HEK293 (cell line): ENCODE measurements around the gene PDLIM7.
A peak's percentile ranks its signal among the peaks of the same experiment; 100 is the strongest.

Experiments
- GFI1B ChIP-seq: fragments of 450-650 bp; formaldehyde crosslinking; IDR thresholded peaks from 2 replicates; pipeline ENCODE4 v1.5.1; 2016; ENCODE audit warnings: missing biosample characterization, missing genetic modification characterization
- KLF9 ChIP-seq: fragments of 450-650 bp; formaldehyde crosslinking; IDR thresholded peaks from 2 replicates; pipeline ENCODE4 v1.5.1; 2016; ENCODE audit warnings: missing biosample characterization, missing genetic modification characterization, low read depth
- PRDM1 ChIP-seq: fragments of 450-650 bp; formaldehyde crosslinking; IDR thresholded peaks from 2 replicates; pipeline ENCODE4; 2016; ENCODE audit warnings: missing biosample characterization, missing genetic modification characterization
- SCRT1 ChIP-seq: fragments of 450-650 bp; formaldehyde crosslinking; IDR thresholded peaks from 2 replicates; pipeline ENCODE4 v1.5.1; 2016; ENCODE audit warnings: missing biosample characterization, missing genetic modification characterization, borderline replicate concordance
- SP2 ChIP-seq: fragments of 450-650 bp; formaldehyde crosslinking; IDR thresholded peaks from 2 replicates; pipeline ENCODE4 v1.5.1; 2016; ENCODE audit warnings: missing biosample characterization, missing genetic modification characterization
- YY2 ChIP-seq: fragments of 450-650 bp; formaldehyde crosslinking; IDR thresholded peaks from 2 replicates; pipeline ENCODE4 v1.5.1; 2016; ENCODE audit warnings: missing biosample characterization, missing genetic modification characterization
- ZBTB8A ChIP-seq: fragments of 450-650 bp; formaldehyde crosslinking; IDR thresholded peaks from 2 replicates; pipeline ENCODE4 v1.5.1; 2016; ENCODE audit warnings: missing biosample characterization, missing genetic modification characterization
- ZEB2 ChIP-seq: fragments of 450-650 bp; formaldehyde crosslinking; IDR thresholded peaks from 2 replicates; pipeline ENCODE4 v1.5.1; 2016; ENCODE audit warnings: missing biosample characterization, missing genetic modification characterization
- ZFHX2 ChIP-seq: fragments of 450-650 bp; formaldehyde crosslinking; conservative IDR thresholded peaks from 2 replicates; pipeline ENCODE4 v1.5.1; 2016; ENCODE audit warnings: missing biosample characterization, missing genetic modification characterization
- ZFP41 ChIP-seq: fragments of 450-650 bp; formaldehyde crosslinking; IDR thresholded peaks from 2 replicates; pipeline ENCODE4 v1.5.1; 2016; ENCODE audit warnings: missing biosample characterization, missing genetic modification characterization, borderline replicate concordance
- ZNF121 ChIP-seq: fragments of 450-650 bp; formaldehyde crosslinking; IDR thresholded peaks from 2 replicates; pipeline ENCODE4 v1.5.1; 2016; ENCODE audit warnings: missing biosample characterization, missing genetic modification characterization
- ZNF202 ChIP-seq: fragments of 450-650 bp; formaldehyde crosslinking; IDR thresholded peaks from 2 replicates; pipeline ENCODE4 v1.5.1; 2016; ENCODE audit warnings: missing biosample characterization, missing genetic modification characterization, borderline replicate concordance
- ZNF366 ChIP-seq: fragments of 450-650 bp; formaldehyde crosslinking; conservative IDR thresholded peaks from 2 replicates; pipeline ENCODE4 v1.5.1; 2016; ENCODE audit warnings: missing biosample characterization, missing genetic modification characterization
- ZNF423 ChIP-seq: fragments of 450-650 bp; formaldehyde crosslinking; IDR thresholded peaks from 2 replicates; pipeline ENCODE4 v1.5.1; 2016; ENCODE audit warnings: missing biosample characterization, missing genetic modification characterization
- ZNF521 ChIP-seq: fragments of 450-650 bp; formaldehyde crosslinking; IDR thresholded peaks from 2 replicates; pipeline ENCODE4 v1.5.1; 2017; ENCODE audit warnings: missing biosample characterization, mild to moderate bottlenecking, missing genetic modification characterization
- ZNF549 ChIP-seq: fragments of 450-650 bp; IDR thresholded peaks from 2 replicates; pipeline ENCODE4 v1.5.1; 2018; ENCODE audit warnings: missing biosample characterization, missing genetic modification characterization, mild to moderate bottlenecking, inconsistent platforms, moderate library complexity
- ZNF596 ChIP-seq: fragments of 450-650 bp; IDR thresholded peaks from 2 replicates; pipeline ENCODE4 v1.5.0; 2018; ENCODE audit warnings: missing biosample characterization, mild to moderate bottlenecking, missing genetic modification characterization, moderate library complexity
- ZNF626 ChIP-seq: fragments of 450-650 bp; sonication (Bioruptor Pico); formaldehyde crosslinking; IDR thresholded peaks from 2 replicates; pipeline ENCODE4 v1.5.1; 2018; ENCODE audit warnings: missing biosample characterization, missing genetic modification characterization, inconsistent platforms
- ZNF654 ChIP-seq: fragments of 450-650 bp; formaldehyde crosslinking; IDR thresholded peaks from 2 replicates; pipeline ENCODE4 v1.5.1; 2016; ENCODE audit warnings: low read depth, missing biosample characterization, missing genetic modification characterization
- ZNF701 ChIP-seq: fragments of 450-650 bp; formaldehyde crosslinking; IDR thresholded peaks from 2 replicates; pipeline ENCODE4 v1.5.1; 2016; ENCODE audit warnings: missing biosample characterization, missing genetic modification characterization
- ZNF747 ChIP-seq: fragments of 450-650 bp; formaldehyde crosslinking; IDR thresholded peaks from 2 replicates; pipeline ENCODE4 v1.5.1; 2016; ENCODE audit warnings: missing biosample characterization, missing genetic modification characterization
- ZNF776 ChIP-seq: fragments of 450-650 bp; formaldehyde crosslinking; IDR thresholded peaks from 2 replicates; pipeline ENCODE4 v1.5.0; 2017; ENCODE audit warnings: missing biosample characterization, missing genetic modification characterization, borderline replicate concordance
- ZSCAN16 ChIP-seq: fragments of 450-650 bp; formaldehyde crosslinking; IDR thresholded peaks from 2 replicates; pipeline ENCODE4 v1.5.1; 2016; ENCODE audit warnings: missing biosample characterization, missing genetic modification characterization
- TF ChIP-seq, protein P1 (sequence below): fragments of 450-650 bp; formaldehyde crosslinking; IDR thresholded peaks from 2 replicates; pipeline ENCODE4 v1.5.1; 2016; ENCODE audit warnings: missing biosample characterization, missing genetic modification characterization
- TF ChIP-seq, protein P2 (sequence below): fragments of 450-650 bp; formaldehyde crosslinking; IDR thresholded peaks from 2 replicates; pipeline ENCODE4 v1.5.1; 2016; ENCODE audit warnings: missing biosample characterization, missing genetic modification characterization
- TF ChIP-seq, protein P3 (sequence below): fragments of 450-650 bp; formaldehyde crosslinking; IDR thresholded peaks from 2 replicates; pipeline ENCODE4 v1.5.1; 2016; ENCODE audit warnings: missing biosample characterization, missing genetic modification characterization
- TF ChIP-seq, protein P4 (sequence below): fragments of 450-650 bp; formaldehyde crosslinking; IDR thresholded peaks from 2 replicates; pipeline ENCODE4 v1.5.1; 2016; ENCODE audit warnings: missing biosample characterization, missing genetic modification characterization
- TF ChIP-seq, protein P5 (sequence below): fragments of 450-650 bp; formaldehyde crosslinking; IDR thresholded peaks from 2 replicates; pipeline ENCODE4 v1.5.1; 2016; ENCODE audit warnings: missing biosample characterization, missing genetic modification characterization

The PDLIM7 gene

DNA sequence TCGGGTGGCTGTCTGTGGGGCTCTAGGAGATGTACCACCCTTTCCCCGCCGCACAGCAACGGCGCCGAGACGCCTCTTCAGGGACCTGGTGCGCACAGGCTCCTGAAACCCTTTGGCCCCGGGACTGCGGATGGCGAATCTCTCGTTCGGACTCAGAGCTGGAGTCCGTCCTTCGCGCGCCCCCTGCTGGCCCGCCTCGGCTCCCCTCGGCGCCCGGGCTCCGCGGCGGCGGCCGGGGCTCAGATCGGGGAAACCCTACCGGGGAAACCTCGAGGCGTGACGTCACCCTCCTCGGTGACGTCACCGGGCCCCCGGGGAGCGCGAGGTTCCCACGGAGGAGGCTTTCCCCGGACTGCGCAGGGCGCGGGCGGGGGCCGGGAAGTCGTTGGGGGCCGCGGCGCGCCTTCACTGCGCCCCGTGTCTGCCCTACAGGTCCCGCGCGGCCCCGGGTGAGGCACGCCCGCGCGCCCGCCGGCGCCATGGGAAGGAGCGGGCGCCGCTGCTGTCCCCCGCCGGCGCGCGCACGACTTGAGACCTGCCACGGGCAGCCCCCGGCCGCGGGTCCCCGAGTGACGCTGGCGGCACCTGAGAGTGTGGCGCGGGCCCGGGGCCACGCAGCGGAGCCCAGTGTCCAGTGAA, 42.9 kb downstream of the PDLIM7 start (continued):
- TF ChIP-seq, protein P1, sequence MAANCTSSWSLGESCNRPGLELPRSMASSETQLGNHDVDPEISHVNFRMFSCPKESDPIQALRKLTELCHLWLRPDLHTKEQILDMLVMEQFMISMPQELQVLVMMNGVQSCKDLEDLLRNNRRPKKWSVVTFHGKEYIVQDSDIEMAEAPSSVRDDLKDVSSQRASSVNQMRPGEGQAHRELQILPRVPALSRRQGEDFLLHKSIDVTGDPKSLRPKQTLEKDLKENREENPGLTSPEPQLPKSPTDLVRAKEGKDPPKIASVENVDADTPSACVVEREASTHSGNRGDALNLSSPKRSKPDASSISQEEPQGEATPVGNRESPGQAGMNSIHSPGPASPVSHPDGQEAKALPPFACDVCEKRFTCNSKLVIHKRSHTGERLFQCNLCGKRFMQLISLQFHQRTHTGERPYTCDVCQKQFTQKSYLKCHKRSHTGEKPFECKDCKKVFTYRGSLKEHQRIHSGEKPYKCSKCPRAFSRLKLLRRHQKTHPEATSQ, result peak; percentile 40; the same call in 1 of the 2 replicates
- TF ChIP-seq ZNF521, result no peak
- TF ChIP-seq KLF9 (tag by site-specific recombination), result no peak; the same call in none of the 2 replicates
- TF ChIP-seq, protein P2, sequence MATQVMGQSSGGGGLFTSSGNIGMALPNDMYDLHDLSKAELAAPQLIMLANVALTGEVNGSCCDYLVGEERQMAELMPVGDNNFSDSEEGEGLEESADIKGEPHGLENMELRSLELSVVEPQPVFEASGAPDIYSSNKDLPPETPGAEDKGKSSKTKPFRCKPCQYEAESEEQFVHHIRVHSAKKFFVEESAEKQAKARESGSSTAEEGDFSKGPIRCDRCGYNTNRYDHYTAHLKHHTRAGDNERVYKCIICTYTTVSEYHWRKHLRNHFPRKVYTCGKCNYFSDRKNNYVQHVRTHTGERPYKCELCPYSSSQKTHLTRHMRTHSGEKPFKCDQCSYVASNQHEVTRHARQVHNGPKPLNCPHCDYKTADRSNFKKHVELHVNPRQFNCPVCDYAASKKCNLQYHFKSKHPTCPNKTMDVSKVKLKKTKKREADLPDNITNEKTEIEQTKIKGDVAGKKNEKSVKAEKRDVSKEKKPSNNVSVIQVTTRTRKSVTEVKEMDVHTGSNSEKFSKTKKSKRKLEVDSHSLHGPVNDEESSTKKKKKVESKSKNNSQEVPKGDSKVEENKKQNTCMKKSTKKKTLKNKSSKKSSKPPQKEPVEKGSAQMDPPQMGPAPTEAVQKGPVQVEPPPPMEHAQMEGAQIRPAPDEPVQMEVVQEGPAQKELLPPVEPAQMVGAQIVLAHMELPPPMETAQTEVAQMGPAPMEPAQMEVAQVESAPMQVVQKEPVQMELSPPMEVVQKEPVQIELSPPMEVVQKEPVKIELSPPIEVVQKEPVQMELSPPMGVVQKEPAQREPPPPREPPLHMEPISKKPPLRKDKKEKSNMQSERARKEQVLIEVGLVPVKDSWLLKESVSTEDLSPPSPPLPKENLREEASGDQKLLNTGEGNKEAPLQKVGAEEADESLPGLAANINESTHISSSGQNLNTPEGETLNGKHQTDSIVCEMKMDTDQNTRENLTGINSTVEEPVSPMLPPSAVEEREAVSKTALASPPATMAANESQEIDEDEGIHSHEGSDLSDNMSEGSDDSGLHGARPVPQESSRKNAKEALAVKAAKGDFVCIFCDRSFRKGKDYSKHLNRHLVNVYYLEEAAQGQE (tag by site-specific recombination), result 0 out of 2 replicates have a peak, but pooled peaks have one; percentile 29
- TF ChIP-seq ZNF121 (tag by site-specific recombination), result no peak
- TF ChIP-seq ZNF701 (tag by site-specific recombination), result no peak
- no peak for TF ChIP-seq ZSCAN16 (tag by site-specific recombination)
- no peak for TF ChIP-seq ZNF366 (tag by site-specific recombination)
- peak; percentile 90 for TF ChIP-seq ZEB2 (tag by site-specific recombination)
- TF ChIP-seq, protein P3, sequence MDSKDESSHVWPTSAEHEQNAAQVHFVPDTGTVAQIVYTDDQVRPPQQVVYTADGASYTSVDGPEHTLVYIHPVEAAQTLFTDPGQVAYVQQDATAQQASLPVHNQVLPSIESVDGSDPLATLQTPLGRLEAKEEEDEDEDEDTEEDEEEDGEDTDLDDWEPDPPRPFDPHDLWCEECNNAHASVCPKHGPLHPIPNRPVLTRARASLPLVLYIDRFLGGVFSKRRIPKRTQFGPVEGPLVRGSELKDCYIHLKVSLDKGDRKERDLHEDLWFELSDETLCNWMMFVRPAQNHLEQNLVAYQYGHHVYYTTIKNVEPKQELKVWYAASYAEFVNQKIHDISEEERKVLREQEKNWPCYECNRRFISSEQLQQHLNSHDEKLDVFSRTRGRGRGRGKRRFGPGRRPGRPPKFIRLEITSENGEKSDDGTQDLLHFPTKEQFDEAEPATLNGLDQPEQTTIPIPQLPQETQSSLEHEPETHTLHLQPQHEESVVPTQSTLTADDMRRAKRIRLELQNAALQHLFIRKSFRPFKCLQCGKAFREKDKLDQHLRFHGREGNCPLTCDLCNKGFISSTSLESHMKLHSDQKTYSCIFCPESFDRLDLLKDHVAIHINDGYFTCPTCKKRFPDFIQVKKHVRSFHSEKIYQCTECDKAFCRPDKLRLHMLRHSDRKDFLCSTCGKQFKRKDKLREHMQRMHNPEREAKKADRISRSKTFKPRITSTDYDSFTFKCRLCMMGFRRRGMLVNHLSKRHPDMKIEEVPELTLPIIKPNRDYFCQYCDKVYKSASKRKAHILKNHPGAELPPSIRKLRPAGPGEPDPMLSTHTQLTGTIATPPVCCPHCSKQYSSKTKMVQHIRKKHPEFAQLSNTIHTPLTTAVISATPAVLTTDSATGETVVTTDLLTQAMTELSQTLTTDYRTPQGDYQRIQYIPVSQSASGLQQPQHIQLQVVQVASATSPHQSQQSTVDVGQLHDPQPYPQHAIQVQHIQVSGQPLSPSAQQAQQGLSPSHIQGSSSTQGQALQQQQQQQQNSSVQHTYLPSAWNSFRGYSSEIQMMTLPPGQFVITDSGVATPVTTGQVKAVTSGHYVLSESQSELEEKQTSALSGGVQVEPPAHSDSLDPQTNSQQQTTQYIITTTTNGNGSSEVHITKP, result no peak
- no peak for TF ChIP-seq ZFP41 (tag by site-specific recombination)
- no peak for TF ChIP-seq GFI1B
- peak; percentile 21; the same call in 1 of the 2 replicates for TF ChIP-seq ZNF423 (tag by site-specific recombination)
- TF ChIP-seq SCRT1, result no peak
- TF ChIP-seq ZBTB8A, result peak; percentile 75
- TF ChIP-seq ZNF747 (tag by site-specific recombination), result no peak
- peak; percentile 46 for TF ChIP-seq ZNF596 (tag by site-specific recombination)
- no peak for TF ChIP-seq YY2
- no peak for TF ChIP-seq SP2
- no peak; the same call in 1 of the 2 replicates for TF ChIP-seq ZNF549 (tag by site-specific recombination)
- TF ChIP-seq ZNF202, result no peak
- no peak for TF ChIP-seq ZNF776 (tag by site-specific recombination)
- no peak for TF ChIP-seq PRDM1 (tag by site-specific recombination)
- TF ChIP-seq, protein P4, sequence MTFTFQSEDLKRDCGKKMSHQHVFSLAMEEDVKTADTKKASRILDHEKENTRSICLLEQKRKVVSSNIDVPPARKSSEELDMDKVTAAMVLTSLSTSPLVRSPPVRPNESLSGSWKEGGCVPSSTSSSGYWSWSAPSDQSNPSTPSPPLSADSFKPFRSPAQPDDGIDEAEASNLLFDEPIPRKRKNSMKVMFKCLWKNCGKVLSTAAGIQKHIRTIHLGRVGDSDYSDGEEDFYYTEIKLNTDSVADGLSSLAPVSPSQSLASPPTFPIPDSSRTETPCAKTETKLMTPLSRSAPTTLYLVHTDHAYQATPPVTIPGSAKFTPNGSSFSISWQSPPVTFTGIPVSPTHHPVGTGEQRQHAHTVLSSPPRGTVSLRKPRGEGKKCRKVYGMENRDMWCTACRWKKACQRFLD (tag by site-specific recombination), result no peak
- TF ChIP-seq ZFHX2 (tag by site-specific recombination), result peak; percentile 34; the same call in 1 of the 2 replicates
- TF ChIP-seq ZNF654 (tag by site-specific recombination), result peak; percentile 55
- TF ChIP-seq, protein P5, sequence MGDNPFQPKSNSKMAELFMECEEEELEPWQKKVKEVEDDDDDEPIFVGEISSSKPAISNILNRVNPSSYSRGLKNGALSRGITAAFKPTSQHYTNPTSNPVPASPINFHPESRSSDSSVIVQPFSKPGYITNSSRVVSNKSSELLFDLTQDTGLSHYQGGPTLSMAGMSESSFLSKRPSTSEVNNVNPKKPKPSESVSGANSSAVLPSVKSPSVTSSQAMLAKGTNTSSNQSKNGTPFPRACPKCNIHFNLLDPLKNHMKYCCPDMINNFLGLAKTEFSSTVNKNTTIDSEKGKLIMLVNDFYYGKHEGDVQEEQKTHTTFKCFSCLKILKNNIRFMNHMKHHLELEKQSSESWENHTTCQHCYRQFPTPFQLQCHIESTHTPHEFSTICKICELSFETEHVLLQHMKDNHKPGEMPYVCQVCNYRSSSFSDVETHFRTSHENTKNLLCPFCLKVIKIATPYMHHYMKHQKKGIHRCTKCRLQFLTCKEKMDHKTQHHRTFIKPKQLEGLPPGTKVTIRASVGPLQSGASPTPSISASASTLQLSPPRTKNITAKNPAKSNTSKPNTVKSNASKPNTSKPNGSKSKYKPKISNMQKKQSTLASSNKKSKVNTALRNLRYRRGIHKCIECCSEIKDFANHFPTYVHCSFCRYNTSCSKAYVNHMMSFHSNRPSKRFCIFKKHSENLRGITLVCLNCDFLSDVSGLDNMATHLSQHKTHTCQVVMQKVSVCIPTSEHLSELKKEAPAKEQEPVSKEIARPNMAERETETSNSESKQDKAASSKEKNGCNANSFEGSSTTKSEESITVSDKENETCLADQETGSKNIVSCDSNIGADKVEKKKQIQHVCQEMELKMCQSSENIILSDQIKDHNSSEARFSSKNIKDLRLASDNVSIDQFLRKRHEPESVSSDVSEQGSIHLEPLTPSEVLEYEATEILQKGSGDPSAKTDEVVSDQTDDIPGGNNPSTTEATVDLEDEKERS (tag by site-specific recombination), result no peak
- no peak; the same call in 1 of the 2 replicates for TF ChIP-seq ZNF626 (tag by site-specific recombination)
